GM18873 (cell line): ENCODE measurements around the gene MTHFSD.

Source experiments
- ATAC-seq: cut with Tn5 transposase; IDR thresholded peaks from one replicate; pipeline ENCODE4 v1.9.1; 2021; ENCODE audit warnings: mild to moderate bottlenecking, moderate library complexity, moderate number of reproducible peaks; ENCODE audit not compliant: unreplicated experiment, low FRiP score

The MTHFSD gene

DNA sequence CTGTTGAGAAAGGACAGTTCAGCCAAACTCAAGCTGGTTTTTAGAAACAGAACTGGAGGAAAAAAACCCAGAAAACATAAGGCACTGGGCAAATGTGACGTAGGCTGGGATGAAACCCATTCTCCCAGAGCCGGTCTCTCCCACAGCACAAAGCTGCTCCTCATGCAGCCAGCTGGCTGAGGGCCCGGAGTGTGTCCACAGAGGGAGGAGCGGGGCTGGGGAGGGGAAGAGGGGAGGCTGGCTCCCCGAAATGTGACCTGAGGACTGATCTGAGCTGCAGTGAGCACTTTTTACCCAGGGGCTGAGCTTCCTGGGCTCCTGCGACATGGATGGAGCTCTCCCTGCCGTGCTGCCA is 23.9 kb downstream of the MTHFSD start:
- ATAC-seq: no peak

DNA sequence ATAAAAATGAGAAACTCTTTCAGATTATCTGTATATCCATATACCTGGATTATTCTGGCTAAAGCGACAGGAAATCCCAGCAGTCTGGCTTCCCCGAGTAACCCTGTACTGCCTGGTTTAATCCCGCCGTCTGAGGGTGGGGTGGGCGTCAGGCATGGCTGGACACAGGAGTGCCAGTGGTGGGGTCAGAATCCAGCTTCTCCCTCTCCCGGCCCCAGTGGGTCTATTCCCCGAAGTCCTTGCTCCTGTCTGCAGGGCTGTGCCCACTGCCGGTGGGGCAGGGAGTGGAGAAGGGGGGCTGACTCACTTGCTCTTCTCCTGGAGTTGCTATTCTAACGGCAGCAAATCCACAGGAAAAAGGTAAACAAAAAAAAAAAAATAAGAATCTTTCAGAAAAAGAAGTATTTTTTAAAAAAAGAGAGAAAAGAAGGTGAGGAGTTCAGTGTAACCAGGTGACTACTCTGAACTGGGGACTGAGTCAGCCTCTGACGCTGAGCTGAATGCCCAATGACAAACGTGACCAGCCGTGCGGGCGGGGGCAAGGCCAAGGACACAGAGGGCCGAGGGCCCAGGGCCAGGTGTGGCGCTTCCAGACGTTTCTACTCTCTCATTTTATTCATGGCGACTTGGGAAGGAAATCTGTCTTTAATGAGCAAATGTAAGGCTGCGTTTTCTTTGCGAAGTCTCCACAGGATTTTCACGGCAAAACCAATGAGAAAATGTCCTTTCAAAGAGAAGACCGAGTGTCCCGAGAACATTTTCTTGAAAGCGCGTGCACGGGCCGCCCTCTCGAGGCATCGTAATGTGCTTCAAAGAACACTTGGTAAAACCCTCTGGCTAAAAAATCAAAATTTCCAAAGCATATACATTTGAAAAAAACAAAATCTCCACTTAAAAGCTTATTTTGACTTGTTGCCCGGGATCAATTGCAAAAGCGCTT is 24.5 kb downstream of the MTHFSD start:
- ATAC-seq: no peak

DNA sequence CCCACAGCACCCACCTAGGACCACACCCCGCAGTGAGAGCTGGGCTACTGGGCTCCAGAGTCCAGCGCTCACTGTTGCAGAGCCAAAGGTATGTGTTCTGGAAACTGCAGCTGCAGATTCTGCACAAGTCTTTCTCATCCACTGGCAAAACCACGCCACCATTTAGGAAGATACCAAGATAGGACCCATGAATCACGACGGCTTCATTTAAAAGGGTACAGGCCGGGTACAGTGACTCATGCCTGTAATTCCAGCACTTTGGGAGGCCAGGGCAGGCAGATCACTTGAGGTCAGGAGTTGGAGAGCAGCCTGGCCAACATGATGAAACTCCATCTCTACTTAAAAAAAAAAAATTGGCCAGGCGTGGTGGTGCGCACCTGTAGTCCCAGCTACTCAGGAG is 25.9 kb downstream of the MTHFSD start:
- no peak for ATAC-seq

DNA sequence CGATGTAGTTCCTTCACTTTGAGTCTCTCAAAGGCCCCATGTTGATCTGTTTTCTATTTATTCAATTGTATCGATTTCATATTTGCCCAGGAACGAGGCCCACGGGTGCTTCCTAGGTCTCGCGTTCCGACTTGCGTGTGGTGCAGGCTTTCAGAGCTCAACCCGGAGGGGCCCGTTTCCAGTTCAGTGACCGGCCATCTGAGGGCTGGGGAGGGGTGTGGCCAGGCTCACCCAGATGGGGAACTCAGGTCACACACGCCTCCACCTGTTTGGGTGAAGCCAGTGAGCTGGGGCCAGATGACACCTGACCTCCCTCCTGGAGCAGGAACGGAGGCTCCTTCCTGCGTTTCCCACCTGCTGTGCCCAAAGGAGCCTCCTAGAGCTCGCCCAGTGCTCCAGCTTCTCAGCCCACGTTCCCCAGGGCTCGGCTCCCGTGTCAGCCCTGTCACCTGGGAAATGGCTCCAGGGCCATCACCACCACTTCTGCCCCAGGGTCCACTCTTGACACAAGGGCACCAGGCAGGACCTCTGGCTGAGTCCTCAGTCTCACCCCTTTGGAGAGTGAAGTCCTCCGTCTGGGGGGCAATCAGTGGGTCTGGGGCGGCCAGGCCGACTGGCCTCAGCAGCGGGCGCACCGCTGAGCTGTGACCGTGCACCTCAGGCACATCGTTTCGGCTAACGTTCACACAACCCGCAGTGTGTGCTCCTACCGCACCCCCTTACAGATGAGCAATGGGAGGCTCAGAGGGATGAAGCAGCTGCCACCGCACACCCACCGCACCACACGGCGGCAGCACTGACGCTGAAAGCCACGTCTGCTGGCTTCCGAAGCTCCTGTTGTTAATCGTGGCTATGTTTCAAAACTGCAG is 26.7 kb downstream of the MTHFSD start:
- ATAC-seq: no peak

DNA sequence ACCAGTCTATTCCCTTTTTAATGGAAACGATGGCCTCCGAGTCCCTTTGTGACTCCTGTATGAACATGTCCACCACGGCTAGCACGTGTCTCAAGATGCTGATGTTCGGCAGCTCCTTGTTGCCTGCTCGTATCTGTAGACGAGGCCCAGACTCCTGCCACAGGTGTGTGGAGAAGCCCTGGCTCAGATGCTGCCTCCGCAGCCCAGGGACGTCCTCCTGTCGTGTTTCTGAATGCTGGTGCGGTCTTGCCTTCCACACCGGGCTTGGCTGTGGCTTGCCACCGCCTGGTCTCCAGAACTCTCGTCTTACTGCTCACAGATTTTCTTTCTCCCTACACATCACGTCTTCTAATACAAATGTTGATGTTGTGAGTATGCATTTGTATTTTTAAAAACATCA is 27.7 kb downstream of the MTHFSD start:
- ATAC-seq: no peak

DNA sequence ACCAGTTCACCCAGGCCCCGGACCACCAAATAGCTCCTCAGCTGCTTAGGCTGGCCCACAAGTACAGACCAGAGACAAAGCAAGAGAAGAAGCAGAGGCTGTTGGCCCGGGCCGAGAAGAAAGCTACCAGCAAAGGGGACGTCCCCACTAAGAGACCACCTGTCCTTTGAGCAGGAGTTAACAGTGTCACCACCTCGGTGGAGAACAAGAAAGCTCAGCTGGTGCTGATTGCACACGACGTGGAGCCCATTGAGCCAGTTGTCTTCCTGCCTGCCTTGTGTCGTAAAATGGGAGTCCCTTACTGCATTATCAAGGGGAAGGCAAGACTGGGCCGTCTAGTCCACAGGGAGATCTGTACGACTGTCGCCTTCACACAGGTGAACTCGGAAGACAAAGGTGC is 29.3 kb downstream of the MTHFSD start:
- no peak for ATAC-seq

DNA sequence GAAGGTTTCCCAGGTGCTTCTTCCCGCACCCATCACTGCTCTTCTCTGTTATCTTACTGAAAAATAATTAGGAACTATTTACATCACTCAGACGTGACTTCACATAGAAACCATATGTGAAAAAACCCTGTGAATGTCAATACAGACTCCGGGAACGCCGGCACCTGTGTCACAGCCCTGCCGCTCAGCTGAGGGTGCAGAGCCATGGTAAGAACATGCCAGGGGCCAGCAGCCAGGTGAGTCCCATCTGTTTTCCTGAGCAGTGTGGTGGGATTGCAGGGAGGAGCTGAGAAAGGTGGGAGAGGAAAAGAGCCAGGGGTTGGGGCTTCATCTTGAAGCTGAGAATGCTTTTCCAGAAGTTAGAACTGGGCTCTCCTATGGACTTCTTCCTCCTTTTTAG is 31.0 kb downstream of the MTHFSD start:
- ATAC-seq: no peak

DNA sequence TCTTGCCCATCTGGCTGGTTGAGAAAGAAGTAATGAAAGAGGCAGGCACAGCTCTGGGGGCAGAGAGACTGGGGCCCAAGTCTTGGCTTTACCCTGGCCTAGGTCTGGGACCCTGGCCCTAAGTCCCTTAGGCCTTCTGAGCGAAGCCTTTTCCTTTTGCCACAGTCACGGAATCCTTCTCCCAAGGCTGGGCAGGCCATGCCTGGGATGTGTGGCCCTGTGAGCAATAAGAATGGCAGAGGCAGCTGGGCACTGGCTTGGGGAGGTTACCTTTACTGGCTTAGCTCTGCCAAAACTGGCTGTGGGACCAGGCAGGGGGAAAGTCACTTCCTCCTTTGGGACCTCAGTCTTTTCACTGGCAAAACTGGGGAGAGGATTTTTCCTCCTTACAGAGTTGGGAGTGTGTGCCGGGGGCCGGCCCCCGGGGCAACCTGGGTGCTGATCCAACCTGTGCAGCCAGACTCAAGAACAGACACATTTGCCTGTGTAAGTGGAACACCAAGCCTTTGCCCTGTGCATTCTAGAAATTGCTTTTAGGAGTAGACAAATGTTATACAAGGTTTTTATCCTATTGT is 31.8 kb downstream of the MTHFSD start:
- ATAC-seq: no peak

DNA sequence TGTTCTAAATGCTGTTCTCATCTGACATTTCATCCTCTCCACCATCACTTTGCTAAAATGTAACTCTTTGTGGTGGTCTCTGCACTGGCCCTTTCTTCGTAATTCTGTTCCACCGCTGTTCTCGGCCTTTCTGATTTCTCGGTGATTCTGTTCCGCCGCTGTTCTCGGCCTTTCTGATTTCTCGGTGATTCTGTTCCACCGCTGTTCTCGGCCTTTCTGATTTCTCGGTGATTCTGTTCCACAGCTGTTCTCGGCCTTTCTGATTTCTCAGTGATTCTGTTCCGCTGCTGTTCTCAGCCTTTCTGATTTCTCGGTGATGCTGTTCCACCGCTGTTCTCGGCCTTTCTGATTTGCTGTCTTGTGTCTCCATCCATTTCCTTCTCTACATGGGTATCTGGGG is 32.4 kb downstream of the MTHFSD start:
- no peak for ATAC-seq

DNA sequence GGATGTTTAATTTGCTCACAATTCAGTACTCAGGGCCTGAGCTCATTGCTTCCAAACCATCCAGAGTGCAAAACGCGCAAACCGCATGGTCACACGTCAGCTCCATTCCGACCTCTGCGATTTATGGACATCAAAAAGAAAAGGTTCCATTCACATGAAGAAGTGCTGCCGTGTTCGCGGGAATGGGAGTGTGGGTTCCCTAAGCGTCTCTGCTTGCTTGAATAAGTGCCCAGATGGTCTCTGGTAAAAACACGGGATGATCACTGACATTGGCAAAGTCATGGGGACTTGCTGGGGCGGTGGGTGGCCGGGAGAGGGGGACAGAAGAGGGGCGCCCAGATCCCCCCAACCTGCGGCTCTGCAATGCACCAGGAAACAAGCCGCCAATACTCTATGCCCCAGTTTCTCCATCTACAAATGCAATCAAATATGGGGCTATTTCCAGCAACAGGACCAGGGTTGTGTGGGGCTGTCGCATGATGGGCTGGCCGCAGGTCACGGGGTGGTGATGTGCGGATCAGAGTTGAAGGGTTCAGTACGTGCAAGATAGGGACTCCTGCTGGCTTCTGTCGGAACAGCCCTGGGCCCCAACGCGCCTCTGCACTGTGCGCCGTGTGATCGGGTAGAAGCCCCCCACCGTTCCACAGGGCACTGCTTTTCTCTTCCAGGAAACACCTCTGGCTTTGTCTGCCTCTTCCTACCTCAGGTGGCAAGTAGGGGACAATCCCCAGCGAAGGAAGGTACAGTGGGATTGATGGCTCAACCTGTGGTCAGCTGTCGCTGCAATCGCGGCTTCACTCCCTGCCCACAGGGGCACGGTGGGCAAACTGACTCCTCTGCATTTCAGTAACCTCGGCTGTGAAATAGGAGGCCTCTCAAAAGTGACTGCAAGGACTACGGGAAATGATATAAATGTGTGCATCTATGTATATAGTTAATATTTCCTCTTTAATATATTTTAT is 33.5 kb downstream of the MTHFSD start:
- no peak for ATAC-seq

DNA sequence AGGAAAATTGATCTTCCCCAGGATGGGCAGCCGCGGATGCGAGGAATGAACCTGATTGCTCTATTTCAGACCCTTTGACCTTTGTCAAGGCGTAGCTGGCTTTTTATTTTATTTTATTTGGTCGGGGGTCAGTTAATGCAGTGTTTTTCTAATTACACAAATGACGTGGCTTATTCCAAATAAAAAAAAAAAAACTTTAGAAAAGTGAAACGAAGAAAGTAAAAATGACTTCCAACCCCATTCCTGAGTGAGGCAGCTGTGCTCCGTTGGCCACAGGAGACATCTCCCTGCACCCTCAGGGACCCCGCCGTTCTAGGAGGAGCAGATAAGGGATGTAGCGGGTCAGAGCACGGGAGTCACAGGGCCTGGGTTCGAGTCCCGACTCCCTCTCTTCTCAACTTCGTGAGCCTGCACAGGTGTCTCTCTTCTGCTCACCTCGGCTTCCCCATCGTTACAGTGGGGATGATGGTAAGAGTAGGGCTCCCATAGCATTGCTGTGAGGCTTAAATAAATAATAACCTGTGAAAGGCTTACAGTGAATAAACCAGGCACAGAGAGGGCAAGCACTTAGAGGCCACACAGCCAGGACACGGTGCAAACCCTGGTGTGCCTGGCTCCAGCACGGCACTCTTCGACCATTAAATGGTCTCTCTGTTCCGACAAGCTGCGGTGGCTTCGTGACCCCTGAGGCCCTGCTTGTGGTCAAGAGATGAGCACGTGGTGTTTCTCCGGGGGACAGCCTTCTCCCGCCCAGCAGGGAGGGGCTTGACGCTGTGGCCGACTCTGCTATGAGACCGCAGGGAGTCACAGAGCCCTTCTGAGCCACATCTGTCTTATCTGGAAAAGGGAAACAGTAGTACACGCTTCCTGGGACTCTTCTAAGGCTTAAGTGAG is 34.5 kb downstream of the MTHFSD start:
- ATAC-seq: no peak

DNA sequence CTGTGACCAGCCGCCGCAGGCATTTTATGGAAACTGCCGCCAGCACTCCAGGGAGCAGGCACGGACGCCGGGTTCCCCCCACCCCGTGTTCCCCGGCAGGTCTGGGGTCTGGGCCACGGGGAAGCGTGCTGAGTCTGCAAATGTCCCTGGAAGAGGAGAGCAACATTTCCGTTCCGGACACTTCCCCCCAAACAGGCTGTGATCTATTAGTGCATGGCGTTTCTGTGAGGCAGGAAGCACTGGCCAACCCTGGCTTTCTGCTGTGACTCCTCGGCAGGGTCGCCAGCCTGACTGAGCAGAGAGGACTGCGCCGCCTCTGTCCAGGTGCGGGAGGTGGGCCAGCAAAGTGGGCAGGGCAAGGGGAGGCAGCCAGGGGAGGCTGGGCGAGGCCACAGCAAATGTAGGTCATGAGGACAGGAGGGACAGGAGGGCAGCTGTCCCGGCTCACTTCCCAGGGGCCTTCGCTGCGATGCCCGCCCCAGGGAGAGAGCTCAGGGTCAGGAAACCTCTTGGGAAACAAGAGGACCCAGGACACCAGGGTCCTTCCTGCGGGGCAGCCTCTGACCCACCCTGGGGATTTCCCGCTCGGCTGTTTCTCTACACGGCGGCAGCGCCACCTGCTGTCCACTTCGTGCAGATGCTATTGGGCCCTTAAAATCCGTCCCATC is 35.3 kb downstream of the MTHFSD start:
- no peak for ATAC-seq

DNA sequence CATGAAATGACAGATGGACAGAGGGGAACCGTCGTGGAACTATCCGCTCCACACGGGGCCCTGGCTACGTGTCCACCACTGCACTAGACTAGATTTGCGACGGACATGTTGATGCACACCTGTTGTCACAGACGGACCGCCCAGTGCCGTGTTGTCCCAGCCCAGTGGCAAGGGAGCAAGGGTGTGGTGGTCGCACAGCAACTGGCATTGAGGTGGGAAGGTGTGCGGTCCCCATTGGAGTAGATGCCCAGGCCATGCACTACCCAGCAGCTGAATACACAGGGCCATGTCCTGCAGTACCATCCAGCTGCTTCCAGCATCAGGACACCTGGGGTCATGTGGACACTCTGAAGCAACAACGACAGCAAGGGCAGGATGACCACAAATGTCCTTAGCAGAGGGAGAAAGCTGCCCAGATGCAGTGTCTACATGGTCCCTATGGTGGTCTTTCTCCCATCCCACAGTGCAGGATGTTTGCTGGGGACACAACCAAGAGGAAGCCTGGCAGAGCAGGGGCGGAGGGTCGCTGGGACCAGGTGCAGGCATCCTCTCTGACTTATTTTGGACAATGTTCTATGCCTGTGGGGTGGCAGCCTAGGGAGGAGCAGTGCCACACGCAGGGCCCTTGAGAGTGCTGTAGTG is 35.9 kb downstream of the MTHFSD start:
- ATAC-seq: no peak

DNA sequence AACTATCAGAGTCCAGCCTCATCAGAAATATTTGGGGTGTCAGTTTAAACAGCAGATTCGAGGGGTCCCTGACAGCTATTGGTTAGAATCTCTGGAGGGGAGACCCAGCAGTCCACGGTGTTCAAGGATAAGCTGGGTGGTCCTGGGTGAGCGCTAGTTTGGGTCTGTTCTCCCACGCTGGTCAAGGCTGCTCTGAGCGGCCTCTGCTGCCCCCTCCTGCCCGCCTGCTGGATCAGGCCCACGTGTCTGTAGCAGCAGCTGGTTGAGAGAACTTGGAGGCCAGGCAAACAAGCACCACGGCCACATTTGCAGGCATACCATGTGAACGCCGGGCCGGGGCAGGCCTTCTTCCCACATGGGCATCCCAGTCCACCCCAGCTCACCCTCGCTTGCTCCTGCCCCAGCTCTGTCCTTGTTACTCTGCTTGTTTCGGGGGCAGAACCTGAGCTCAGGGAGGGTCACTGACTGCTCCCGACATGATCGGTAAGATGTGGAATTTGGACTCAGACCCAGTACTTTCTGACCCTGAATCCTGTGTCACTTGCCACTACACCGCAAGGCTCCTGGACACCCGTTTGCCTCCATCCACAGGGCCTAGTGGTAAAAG is 37.3 kb downstream of the MTHFSD start:
- no peak for ATAC-seq

DNA sequence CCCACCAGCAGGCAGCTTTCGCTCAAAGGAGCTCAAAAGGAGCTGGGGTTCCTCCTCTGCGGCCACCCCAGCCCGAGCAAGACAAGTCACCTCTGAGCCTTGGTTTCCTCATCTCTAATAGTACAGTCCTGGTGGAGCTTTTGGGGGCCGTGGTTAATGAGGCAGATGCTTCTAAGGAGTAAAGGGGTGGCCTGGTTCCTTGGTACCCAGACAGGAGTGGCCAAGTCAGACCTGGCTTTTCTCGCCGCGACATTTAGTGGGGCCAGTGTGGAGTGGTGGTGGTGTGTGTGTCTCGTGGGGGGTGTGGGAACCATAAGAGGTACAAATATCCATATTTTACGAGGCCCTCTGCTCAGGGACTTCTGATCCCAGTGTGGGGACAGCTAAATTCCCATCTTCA is 38.0 kb downstream of the MTHFSD start:
- no peak for ATAC-seq

DNA sequence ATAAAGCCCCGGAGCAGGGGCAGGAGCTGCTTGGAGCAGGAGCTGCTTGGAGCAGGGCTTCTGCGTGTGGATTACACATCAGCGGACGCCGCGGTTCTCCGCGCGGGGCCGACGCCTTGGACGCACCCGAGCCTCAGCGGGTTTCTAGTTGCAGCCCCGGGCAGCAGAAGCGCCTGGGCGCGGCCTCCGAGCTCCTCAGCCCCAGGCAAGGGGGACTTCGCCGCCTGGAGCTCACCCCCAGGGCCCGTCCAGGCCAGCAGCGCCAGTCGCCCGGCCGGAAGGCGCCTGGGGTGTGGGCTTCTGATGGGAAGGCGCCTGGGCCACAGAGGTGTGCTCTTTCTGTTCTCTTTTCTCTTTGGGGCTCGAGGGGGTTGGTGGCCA is 38.4 kb downstream of the MTHFSD start:
- ATAC-seq: no peak

DNA sequence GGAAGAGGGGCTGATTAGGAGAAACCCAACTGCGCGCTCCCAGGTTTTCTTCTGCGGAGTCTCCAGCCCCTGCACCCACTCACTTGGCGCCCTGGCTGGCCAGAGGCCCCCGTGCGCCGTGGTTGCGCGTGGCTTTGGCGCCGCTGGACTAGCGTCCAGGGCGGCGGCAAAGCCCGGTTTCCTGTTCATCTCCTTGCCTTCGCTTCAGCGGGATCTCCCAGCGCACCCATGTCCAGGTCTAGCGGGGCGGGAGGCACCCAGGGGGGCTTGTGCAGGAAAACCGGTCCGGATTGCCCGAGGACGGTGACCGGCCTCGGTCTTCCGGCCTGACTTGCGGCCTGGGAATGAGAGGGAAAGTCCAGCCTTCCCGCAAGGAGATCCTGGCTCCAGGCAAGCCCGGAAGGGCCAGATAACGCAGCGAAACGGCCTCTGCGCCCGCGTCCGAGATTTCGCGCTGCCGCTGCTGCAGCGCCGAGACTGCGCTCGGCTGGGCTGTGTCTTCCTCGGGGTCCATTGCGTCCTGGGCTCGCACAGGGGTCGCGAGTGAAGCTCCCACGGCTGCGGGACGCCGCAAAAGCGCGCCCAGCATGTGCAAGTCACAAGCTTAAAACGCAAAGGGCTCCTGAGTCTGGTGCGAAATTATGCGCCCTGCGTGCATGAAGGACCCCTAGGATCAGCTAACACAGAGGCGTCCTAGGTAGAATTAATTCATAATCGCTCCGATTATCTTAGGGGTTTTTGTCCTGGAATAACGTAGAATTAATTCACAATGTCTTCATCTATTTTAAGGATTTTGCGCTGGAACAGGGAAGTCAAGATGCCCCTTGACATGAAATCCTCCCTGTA is 39.0 kb downstream of the MTHFSD start:
- ATAC-seq: no peak
